GM12891 (cell line): ENCODE data around the gene GSDME.

Source experiments
- PAX5 ChIP-seq: IDR thresholded peaks from 2 replicates; pipeline ENCODE4 v1.6.1; 2011; ENCODE audit warnings: low read length, moderate library complexity, mild to moderate bottlenecking; ENCODE audit not compliant: insufficient read depth, severe bottlenecking
- POLR2A ChIP-seq: IDR thresholded peaks from 2 replicates; pipeline ENCODE4 v1.6.1; 2011; ENCODE audit warnings: low read depth, low read length, control low read depth
- POLR2AphosphoS5 ChIP-seq: IDR thresholded peaks from 2 replicates; pipeline ENCODE4 v1.6.1; 2011; ENCODE audit warnings: low read depth, low read length, control low read depth
- POU2F2 ChIP-seq: IDR thresholded peaks from 2 replicates; pipeline ENCODE4 v1.6.1; 2011; ENCODE audit warnings: low read depth, mild to moderate bottlenecking, control low read depth, low read length, moderate library complexity
- SPI1 ChIP-seq: IDR thresholded peaks from 2 replicates; pipeline ENCODE4 v1.6.1; 2011; ENCODE audit warnings: low read depth, low read length, control low read depth
- TAF1 ChIP-seq: IDR thresholded peaks from 2 replicates; pipeline ENCODE4 v1.6.1; 2011; ENCODE audit warnings: low read depth, low read length, control low read depth

DNA sequence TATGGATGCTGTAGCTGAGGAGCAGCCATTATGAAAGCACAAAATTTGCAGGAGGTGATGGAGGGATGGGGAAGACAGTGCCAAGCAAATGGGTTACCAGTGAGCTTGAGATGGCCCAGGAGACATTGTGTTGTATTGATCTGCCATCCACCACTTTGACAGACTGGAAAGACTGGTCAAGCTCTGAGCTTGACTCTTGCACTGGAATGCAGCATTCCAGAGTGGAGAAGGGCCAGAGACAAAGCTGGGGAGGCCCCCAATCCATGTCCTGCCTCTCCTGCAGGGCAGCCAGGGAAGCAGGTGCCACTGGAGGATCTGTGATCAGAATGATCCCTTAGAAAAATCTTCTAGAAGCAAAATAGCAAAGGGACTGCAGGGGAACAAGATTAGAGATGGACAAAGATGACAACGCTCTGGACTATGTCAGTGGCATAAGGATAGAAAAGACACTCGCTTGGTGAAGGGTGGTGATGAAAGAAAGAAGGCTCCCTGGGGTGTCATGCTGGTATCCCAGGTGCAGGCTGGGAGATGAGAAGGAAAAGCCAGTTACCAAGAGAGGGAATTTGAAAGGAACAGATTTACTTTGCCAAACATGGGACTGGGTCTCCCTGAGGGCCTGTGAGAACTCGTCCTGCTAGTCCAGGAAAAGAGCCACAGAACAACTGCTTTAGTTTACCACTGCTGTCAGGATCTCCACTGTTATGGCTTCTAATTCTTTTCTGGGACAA lies 5.0 kb downstream of the GSDME start:
- TF ChIP-seq POLR2A (no peak), TAF1 (no peak), POLR2AphosphoS5 (no peak), SPI1 (no peak), POU2F2 (no peak), PAX5 (no peak)
